IMR-90 (cell line): Measurements from ENCODE around the gene SORCS1. TPM values are rescaled to one million over a fixed set of nuclear protein-coding genes. Genes with fewer than 3 reads are reported as not detected.
A peak's percentile ranks its signal among the peaks of the same experiment; 100 is the strongest.

Experiments
- ATAC-seq: fragments of 200-7000 bp; cut with Tn5 transposase; 2 replicates; pipeline ENCODE4 v1.9.1; 2020; ENCODE audit warnings: low read depth, mild to moderate bottlenecking, moderate library complexity
- BruUV-seq: library from RNA; stranded (reverse); fragments of 400-500 nt; replicated peaks from 2 replicates; lab custom pipeline; 2021; lab: Mats Ljungman, UMichigan
- CTCF ChIA-PET: fragments of 300-600 bp; formaldehyde crosslinking; extraction: SDS; loops from one replicate; lab custom pipeline; 2021; ENCODE audit warnings: antibody characterized with exemption; lab: Yijun Ruan, JAX
- POLR2A ChIA-PET: fragments of 300-600 bp; sonication (Branson Sonifier 250); formaldehyde crosslinking; loops from one replicate; lab custom pipeline; 2022; ENCODE audit warnings: antibody characterized with exemption; ENCODE audit not compliant: unreplicated experiment; lab: Charles Lee
- DNase-seq: peaks from one replicate; pipeline ENCODE4 v3.0.0; 2013
- H2AFZ ChIP-seq: replicated peaks from 2 replicates; pipeline ENCODE3; 2013; ENCODE audit warnings: low read length, mild to moderate bottlenecking; ENCODE audit not compliant: poor library complexity
- H2AK5ac ChIP-seq: 2 replicates; pipeline ENCODE4 v1.6.1; 2013; ENCODE audit warnings: low read depth, low read length, inconsistent platforms
- H2AK9ac ChIP-seq: replicated peaks from 2 replicates; pipeline ENCODE3; 2013; ENCODE audit warnings: mild to moderate bottlenecking, low read depth, low read length, moderate library complexity; ENCODE audit not compliant: poor library complexity
- H2BK120ac ChIP-seq: 2 replicates; pipeline ENCODE4 v1.6.1; 2013; ENCODE audit warnings: low read depth, low read length, inconsistent platforms
- H2BK15ac ChIP-seq: 3 replicates; pipeline ENCODE4 v1.6.1; 2013; ENCODE audit warnings: low read depth, low read length, inconsistent platforms
- H2BK20ac ChIP-seq: 2 replicates; pipeline ENCODE4 v1.6.1; 2013; ENCODE audit warnings: low read depth, mild to moderate bottlenecking, inconsistent platforms, low read length, moderate library complexity
- H2BK5ac ChIP-seq: 2 replicates; pipeline ENCODE4 v1.6.1; 2013; ENCODE audit warnings: mild to moderate bottlenecking, low read depth, low read length, inconsistent platforms; ENCODE audit not compliant: poor library complexity, severe bottlenecking
- H3K14ac ChIP-seq: replicated peaks from 2 replicates; pipeline ENCODE4 v1.6.1; 2013; ENCODE audit warnings: low read depth, low read length, inconsistent platforms
- H3K18ac ChIP-seq: 2 replicates; pipeline ENCODE4 v1.6.1; 2013; ENCODE audit warnings: low read depth, low read length, control low read depth
- H3K23ac ChIP-seq: 2 replicates; pipeline ENCODE4 v1.6.1; 2013; ENCODE audit warnings: low read depth, low read length, inconsistent platforms
- H3K27ac ChIP-seq: 2 replicates; pipeline ENCODE4 v1.5.1; 2013; ENCODE audit warnings: mild to moderate bottlenecking, control low read depth, low read length; ENCODE audit not compliant: insufficient read depth
- H3K27me3 ChIP-seq: 2 replicates; pipeline ENCODE4 v1.6.1; 2013; ENCODE audit warnings: low read length; ENCODE audit not compliant: control insufficient read depth, insufficient read depth
- H3K36me3 ChIP-seq: 2 replicates; pipeline ENCODE4 v1.6.1; 2013; ENCODE audit warnings: low read length, mixed read lengths; ENCODE audit not compliant: control insufficient read depth, insufficient read depth
- H3K4ac ChIP-seq: 2 replicates; pipeline ENCODE4 v1.6.1; 2013; ENCODE audit warnings: low read depth, low read length, inconsistent platforms
- H3K4me1 ChIP-seq: 2 replicates; pipeline ENCODE4 v1.6.1; 2013; ENCODE audit warnings: low read length, mixed read lengths; ENCODE audit not compliant: control insufficient read depth, insufficient read depth
- H3K4me2 ChIP-seq: 2 replicates; pipeline ENCODE4 v1.6.1; 2013; ENCODE audit warnings: low read depth, mild to moderate bottlenecking, control low read depth, low read length, moderate library complexity
- H3K4me3 ChIP-seq: 2 replicates; pipeline ENCODE4 v1.5.1; 2013; ENCODE audit warnings: low read depth, mild to moderate bottlenecking, control low read depth, low read length, moderate library complexity; ENCODE audit not compliant: insufficient read depth
- H3K56ac ChIP-seq: 2 replicates; pipeline ENCODE4 v1.6.1; 2013; ENCODE audit warnings: low read length, inconsistent platforms; ENCODE audit not compliant: insufficient read depth; ENCODE audit errors: extremely low read depth
- H3K79me1 ChIP-seq, 2 experiments: 2 replicates each; pipeline ENCODE4 v1.6.1; 2013; ENCODE audit warnings: low read length in 2 of 2, inconsistent platforms in 1 of 2, low read depth in 1 of 2
- H3K9ac ChIP-seq: 2 replicates; pipeline ENCODE4 v1.6.1; 2013; ENCODE audit warnings: low read depth, low read length, control low read depth
- H3K9me1 ChIP-seq: 2 replicates; pipeline ENCODE4 v1.6.1; 2013; ENCODE audit warnings: low read length, inconsistent platforms; ENCODE audit not compliant: insufficient read depth
- H3K9me3 ChIP-seq: 2 replicates; pipeline ENCODE4 v1.6.1; 2013; ENCODE audit warnings: low read length; ENCODE audit not compliant: control insufficient read depth, insufficient read depth
- H4K20me1 ChIP-seq: 2 replicates; pipeline ENCODE4 v1.6.1; 2013; ENCODE audit warnings: low read length, inconsistent platforms; ENCODE audit not compliant: insufficient read depth
- H4K5ac ChIP-seq: 2 replicates; pipeline ENCODE4 v1.6.1; 2013; ENCODE audit warnings: mild to moderate bottlenecking, low read depth, low read length, control low read depth
- H4K8ac ChIP-seq, 2 experiments: 2 replicates each; pipeline ENCODE4 v1.6.1; 2013; ENCODE audit warnings: low read depth in 2 of 2, low read length in 2 of 2, control low read depth in 1 of 2, inconsistent platforms in 1 of 2
- H4K91ac ChIP-seq: 2 replicates; pipeline ENCODE4 v1.6.1; 2013; ENCODE audit warnings: low read depth, low read length, inconsistent platforms; ENCODE audit not compliant: insufficient read depth
- CEBPB ChIP-seq: IDR thresholded peaks from 2 replicates; pipeline ENCODE4 v1.6.1; 2012; ENCODE audit warnings: low read depth, low read length, improper control_type of control experiment
- RAD21 ChIP-seq: IDR thresholded peaks from 2 replicates; pipeline ENCODE4 v1.6.1; 2012; ENCODE audit warnings: low read length, improper control_type of control experiment
- WGBS, 2 experiments: methylation state at CpG; one replicate each; pipeline versions ENCODE4 v1.1.5 to v1.1.7; 2013; ENCODE audit warnings: missing lambda C conversion rate in 2 of 2; ENCODE audit not compliant: insufficient read length in 1 of 2; ENCODE audit errors: extremely low coverage in 2 of 2; 5-methylcytosine and 5-hydroxymethylcytosine counted together
- dilution Hi-C: fragments of 300-500 bp; cut with HindIII; formaldehyde crosslinking; loops from one replicate; pipeline ENCODE4 v1.14.3; 2018; ENCODE audit warnings: low sequenced_read_pairs; ENCODE audit not compliant: unreplicated experiment
- in situ Hi-C: fragments of 300-500 bp; cut with MboI; formaldehyde crosslinking; loops from 3 replicates; pipeline ENCODE4 v1.14.3; 2019; ENCODE audit warnings: low sequenced_read_pairs, inconsistent platforms, mixed read lengths
- intact Hi-C: fragments of 100-400 bp; cut with micrococcal nuclease; formaldehyde crosslinking; loops from 2 replicates; pipeline ENCODE4 v1.10.0; 2022
- polyA plus RNA-seq, 3 experiments: library from polyadenylated mRNA; depleted of rRNA; stranded (reverse); fragments of >200 nt; gene quantifications; 2 replicates each; pipeline ENCODE4 v1.2.3, GENCODE V29; 2012; ENCODE audit warnings: low replicate concordance in 1 of 3
- total RNA-seq: library from RNA; depleted of rRNA; stranded (reverse); fragments of >200 nt; gene quantifications from 2 replicates; pipeline ENCODE4 v1.2.3, GENCODE V29; 2012

SORCS1 gene
- total and polyA plus RNA-seq, 2 of the 4 experiments (the other 2 are of a cell fraction): under 0.01 TPM; not detected in 1

DNA sequence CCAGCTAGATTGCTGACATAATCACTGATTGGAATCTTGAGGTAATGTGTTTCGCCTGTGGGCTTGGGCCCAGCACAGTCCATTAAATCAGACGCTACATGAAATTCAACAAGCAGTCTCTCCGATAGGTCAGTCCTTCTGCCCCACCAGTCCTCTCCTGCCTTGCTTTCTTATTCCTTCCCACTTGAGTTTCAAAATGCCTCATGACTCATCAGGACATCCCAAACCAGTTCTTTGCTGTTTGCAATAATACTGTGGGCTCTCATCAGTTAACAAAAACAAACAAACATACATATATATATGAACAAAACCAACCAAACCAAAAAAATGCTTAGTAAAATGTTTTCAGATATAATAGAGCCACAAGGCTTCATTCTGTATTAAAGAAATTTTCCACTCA is 599.0 kb downstream of the SORCS1 start:
- Histone ChIP-seq H3K36me3 (no peaks in the 10 kb centered on the region), H3K79me1 (no peaks in the 10 kb centered on the region), H2BK5ac (no peak overlapping the region), H3K4me1 (no peaks in the 10 kb centered on the region), H3K4me3 (no peak overlapping the region), H4K8ac (no peak overlapping the region), H2BK120ac (no peak overlapping the region), H3K4ac (no peak overlapping the region), H3K18ac (no peak overlapping the region), H3K4me2 (no peak overlapping the region), H2AK9ac (no peak overlapping the region), H4K20me1 (no peaks in the 10 kb centered on the region), H2AK5ac (no peak overlapping the region), H2AFZ (no peak overlapping the region), H4K91ac (no peak overlapping the region; the same call in 1 of the 2 replicates), H3K27ac (no peak overlapping the region), H3K9me3 (0 out of 2 replicates have a peak, but pooled peaks cover 2% of the 10 kb centered on the region), H3K9ac (no peak overlapping the region), H3K14ac (no peak overlapping the region), H3K56ac (no peak overlapping the region), H3K23ac (no peak overlapping the region), H2BK15ac (no peak overlapping the region), H3K27me3 (no peaks in the 10 kb centered on the region), H4K5ac (no peak overlapping the region), H2BK20ac (no peak overlapping the region; the same call in 1 of the 2 replicates), H3K9me1 (no peaks in the 10 kb centered on the region)
- no CpG with 5 or more reads among the region's 3 CpGs for WGBS, 2 experiments
- CTCF ChIA-PET: no interaction called here
- dilution Hi-C loops: no loop called here
- POLR2A ChIA-PET: no interaction called here
- no TSS peak for BruUV-seq
- in situ Hi-C loops: no loop called here
- intact Hi-C loops: no loop called here
- TF ChIP-seq RAD21 (no peak), CEBPB (0 out of 2 replicates have a peak, but pooled peaks have one; percentile 6)
- DNase-seq: peak; percentile 47
- ATAC-seq: no peak
